ENCODE data around the gene C16orf92.

- no peak for TF ChIP-seq CTCF (IDR thresholded peaks at IDR 0.05)
- no peak for TF ChIP-seq POLR2A (IDR thresholded peaks at IDR 0.05)
Measured at GRCh38 chr16:30004424-30004776, 18.6 kb upstream of the C16orf92 start.

Measured in adrenal gland (tissue), 5 donors.